ENCODE data around the gene COMMD4.
A peak's percentile ranks its signal among the peaks of the same experiment; 100 is the strongest.

Gene COMMD4

DNA sequence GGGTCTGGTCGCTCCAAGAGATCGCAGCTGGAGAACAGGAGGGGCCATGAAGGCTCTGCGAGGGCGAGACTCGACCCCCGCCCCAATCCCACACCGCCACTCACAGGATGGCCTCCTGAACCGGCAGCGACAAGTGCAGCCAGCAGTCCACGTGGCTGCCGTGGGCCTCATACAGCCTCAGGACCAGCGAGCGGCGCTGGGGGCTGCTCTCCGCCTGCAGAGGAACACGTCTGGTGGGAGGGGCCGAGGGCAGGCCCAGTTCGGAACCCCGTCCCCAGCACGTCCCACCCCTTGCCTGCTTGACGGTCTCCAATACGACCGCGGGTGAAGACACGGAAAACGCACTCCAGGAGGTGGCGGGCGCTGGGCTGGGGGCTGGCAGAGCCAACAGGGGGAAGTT lies 20.1 kb downstream of the COMMD4 start:
- no peak overlapping the region for H3K4me3 Mint-ChIP-seq
- H3K27me3 Mint-ChIP-seq = no peaks in the 10 kb centered on the region
- H3K27ac Mint-ChIP-seq = no peak overlapping the region
- no peaks in the 10 kb centered on the region for H3K9me3 Mint-ChIP-seq
- H3K4me1 Mint-ChIP-seq (ENCODE audit: low read depth) = peaks cover under 1% of the 10 kb centered on the region
- peaks cover 84% of the 10 kb centered on the region for H3K36me3 Mint-ChIP-seq (ENCODE audit: low read depth)
- intact Hi-C loops (cut with micrococcal nuclease) = no loop called here

DNA sequence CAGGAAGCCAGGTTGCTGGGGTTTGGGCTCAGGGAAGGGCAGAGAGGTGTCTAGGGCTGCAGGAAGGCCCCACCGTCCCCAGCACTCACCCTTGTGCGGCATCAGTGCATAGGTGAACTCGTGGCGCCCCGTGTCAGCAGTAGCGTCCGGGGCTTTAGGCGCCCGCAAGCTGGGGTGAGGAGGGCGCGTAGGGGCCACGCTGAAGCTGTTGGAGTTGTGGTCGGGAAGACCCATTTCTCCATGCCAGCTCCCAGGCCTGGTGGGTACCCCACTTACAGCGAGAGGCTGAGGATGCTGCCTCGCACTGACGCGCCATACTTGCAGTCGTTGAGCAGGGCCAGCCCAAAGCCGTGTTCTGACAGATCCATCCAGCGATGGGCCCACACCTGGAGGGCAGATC lies 20.7 kb downstream of the COMMD4 start:
- Mint-ChIP-seq H3K27me3 (no peaks in the 10 kb centered on the region), H3K27ac (no peak overlapping the region), H3K4me1 (ENCODE audit: low read depth) (no peaks in the 10 kb centered on the region), H3K36me3 (ENCODE audit: low read depth) (peaks cover 89% of the 10 kb centered on the region), H3K9me3 (no peaks in the 10 kb centered on the region), H3K4me3 (no peak overlapping the region)
- intact Hi-C loops (cut with micrococcal nuclease) = no loop called here

DNA sequence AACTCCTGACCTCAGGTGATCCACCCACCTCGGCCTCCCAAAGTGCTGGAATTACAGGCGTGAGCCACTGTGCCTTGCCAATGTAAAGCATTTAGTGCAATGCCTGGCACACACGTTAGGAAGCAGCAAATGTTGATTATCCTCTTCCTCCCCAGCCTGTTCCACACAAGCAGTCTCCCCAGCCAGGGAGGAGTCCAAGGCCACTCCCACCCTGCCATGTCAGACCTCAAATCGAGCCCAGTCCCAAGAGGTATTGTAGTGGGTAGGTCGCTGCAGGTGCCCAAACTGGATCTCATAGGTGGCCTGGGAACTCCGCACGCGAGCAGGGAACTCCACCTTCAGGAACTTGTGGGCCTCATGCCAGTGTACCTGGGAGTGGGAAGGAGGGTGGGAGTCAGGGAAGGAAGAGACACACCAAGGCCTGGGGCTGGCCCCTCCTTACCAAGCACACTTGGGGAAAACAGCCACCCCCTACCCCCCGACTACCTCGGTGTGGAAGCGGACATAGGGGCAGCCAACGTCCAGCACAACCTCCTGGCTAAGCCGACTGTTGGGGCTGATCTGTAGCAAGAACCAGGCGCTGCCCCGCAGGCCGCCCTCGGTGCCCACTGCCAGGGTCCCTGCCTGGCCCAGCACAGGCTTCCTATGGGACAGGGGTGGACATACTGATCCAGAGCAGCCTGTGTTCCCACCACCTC lies 22.3 kb downstream of the COMMD4 start:
- no peaks in the 10 kb centered on the region for H3K9me3 Mint-ChIP-seq
- H3K27me3 Mint-ChIP-seq = no peaks in the 10 kb centered on the region
- intact Hi-C loops (cut with micrococcal nuclease) = no loop called here
- no peak overlapping the region for H3K27ac Mint-ChIP-seq
- no peaks in the 10 kb centered on the region for H3K4me1 Mint-ChIP-seq (ENCODE audit: low read depth)
- H3K36me3 Mint-ChIP-seq (ENCODE audit: low read depth) = peaks cover 100% of the 10 kb centered on the region
- H3K4me3 Mint-ChIP-seq = no peak overlapping the region

GRCh38 chr15:75358771-75359536 lies 23.1 kb downstream of the COMMD4 start:
- Mint-ChIP-seq H3K27ac (no peak overlapping the region), H3K36me3 (ENCODE audit: low read depth) (peaks cover 100% of the 10 kb centered on the region), H3K27me3 (no peaks in the 10 kb centered on the region), H3K4me1 (ENCODE audit: low read depth) (peaks cover under 1% of the 10 kb centered on the region), H3K4me3 (no peak overlapping the region), H3K9me3 (no peaks in the 10 kb centered on the region)
- intact Hi-C loops (cut with micrococcal nuclease) = no loop called here

DNA sequence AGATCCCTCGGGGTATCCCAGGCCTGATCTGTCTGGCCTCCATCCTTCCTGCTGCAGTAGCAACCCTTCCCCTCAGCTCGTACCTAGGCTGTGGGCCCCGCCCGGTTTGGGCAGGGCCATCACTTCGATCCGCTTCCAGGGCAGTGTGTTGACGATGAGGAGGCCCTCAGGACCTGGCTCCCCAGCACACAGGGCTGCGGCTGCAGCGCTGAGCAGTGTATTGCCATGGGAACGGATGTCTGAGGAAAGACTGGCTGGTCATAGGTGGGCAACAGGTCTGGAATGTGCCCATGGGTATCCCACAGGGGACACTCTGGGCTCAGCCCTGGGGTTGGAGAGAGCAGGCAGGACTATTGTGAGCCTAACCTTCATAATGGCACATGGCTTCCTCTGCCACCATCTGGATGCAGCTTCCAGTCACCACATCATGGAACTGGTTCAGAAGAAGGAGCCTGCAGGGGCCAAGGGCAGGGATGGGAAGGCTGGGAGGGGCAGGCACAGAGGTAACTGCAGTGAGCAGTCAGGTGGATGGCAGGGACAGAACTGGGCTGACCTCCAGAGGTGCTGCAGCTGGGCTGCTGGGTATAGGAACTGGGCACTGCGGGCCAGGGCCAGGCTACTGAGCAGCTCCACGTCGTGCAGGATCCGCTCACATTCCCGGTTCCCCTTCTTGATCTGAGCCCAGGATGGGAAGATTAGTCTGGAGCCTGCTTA lies 23.8 kb downstream of the COMMD4 start:
- H3K27me3 Mint-ChIP-seq = no peaks in the 10 kb centered on the region
- peaks cover 6% of the 10 kb centered on the region for H3K4me1 Mint-ChIP-seq (ENCODE audit: low read depth)
- H3K36me3 Mint-ChIP-seq (ENCODE audit: low read depth) = peaks cover 100% of the 10 kb centered on the region
- H3K4me3 Mint-ChIP-seq = no peak overlapping the region
- intact Hi-C loops (cut with micrococcal nuclease) = no loop called here
- H3K27ac Mint-ChIP-seq = no peak overlapping the region
- no peaks in the 10 kb centered on the region for H3K9me3 Mint-ChIP-seq

GRCh38 chr15:75360391-75360790 lies 24.5 kb downstream of the COMMD4 start:
- intact Hi-C loops (cut with micrococcal nuclease) = no loop called here
- H3K27ac Mint-ChIP-seq = no peak overlapping the region
- H3K4me3 Mint-ChIP-seq = no peak overlapping the region
- no peaks in the 10 kb centered on the region for H3K27me3 Mint-ChIP-seq
- no peaks in the 10 kb centered on the region for H3K9me3 Mint-ChIP-seq
- peaks cover 100% of the 10 kb centered on the region for H3K36me3 Mint-ChIP-seq (ENCODE audit: low read depth)
- H3K4me1 Mint-ChIP-seq (ENCODE audit: low read depth) = peaks cover 6% of the 10 kb centered on the region

GRCh38 chr15:75360856-75361255 lies 25.0 kb downstream of the COMMD4 start:
- no peak overlapping the region for H3K27ac Mint-ChIP-seq
- H3K36me3 Mint-ChIP-seq (ENCODE audit: low read depth) = peaks cover 100% of the 10 kb centered on the region
- no peak overlapping the region for H3K4me3 Mint-ChIP-seq
- no peaks in the 10 kb centered on the region for H3K9me3 Mint-ChIP-seq
- intact Hi-C loops (cut with micrococcal nuclease) = no loop called here
- H3K27me3 Mint-ChIP-seq = no peaks in the 10 kb centered on the region
- H3K4me1 Mint-ChIP-seq (ENCODE audit: low read depth) = peaks cover 6% of the 10 kb centered on the region

GRCh38 chr15:75361361-75361988 lies 25.6 kb downstream of the COMMD4 start:
- no peak overlapping the region for H3K27ac Mint-ChIP-seq
- intact Hi-C loops (cut with micrococcal nuclease) = no loop called here

GRCh38 chr15:75361989-75362641 lies 26.3 kb downstream of the COMMD4 start:
- Mint-ChIP-seq H3K36me3 (ENCODE audit: low read depth) (peaks cover 100% of the 10 kb centered on the region), H3K4me3 (no peak overlapping the region), H3K9me3 (no peaks in the 10 kb centered on the region), H3K27ac (peak overlapping the region; percentile 25), H3K27me3 (no peaks in the 10 kb centered on the region), H3K4me1 (ENCODE audit: low read depth) (peaks cover 6% of the 10 kb centered on the region)
- intact Hi-C loops (cut with micrococcal nuclease) = no loop called here

More at GRCh38 chr15:75361361-75361988, 25.6 kb downstream of the COMMD4 start:
- Mint-ChIP-seq H3K4me3 (no peak overlapping the region), H3K4me1 (ENCODE audit: low read depth) (peaks cover 6% of the 10 kb centered on the region), H3K9me3 (no peaks in the 10 kb centered on the region), H3K36me3 (ENCODE audit: low read depth) (peaks cover 100% of the 10 kb centered on the region), H3K27me3 (no peaks in the 10 kb centered on the region)

DNA sequence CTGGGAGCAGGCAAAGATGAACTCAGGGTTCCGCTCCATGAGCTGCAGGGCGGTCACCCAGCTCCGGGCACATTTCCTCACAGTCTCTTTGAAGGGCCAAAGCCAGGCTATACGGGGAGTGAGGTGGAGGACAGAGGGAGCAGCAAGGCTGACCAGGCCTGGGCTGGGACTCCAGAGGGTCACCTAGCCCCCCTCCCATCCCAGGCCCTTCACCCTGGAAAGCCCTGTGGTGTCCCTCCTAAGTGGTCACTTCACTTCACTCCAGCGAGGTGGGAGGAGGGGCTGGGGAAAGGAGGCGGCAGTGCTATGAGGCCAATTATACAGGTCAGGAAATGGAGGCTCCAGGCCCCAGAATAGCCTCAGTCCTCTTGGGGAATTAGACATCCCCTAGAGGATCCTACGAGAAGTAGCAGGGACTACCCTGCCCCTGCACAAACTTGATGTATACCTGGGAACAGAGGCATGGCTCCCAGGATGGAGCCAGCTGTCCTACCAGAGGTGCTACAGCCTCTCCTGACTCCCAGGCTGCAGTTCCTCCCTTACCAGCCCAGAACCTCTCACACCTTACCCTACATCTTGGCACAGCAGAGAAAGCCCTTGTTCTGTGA lies 26.9 kb downstream of the COMMD4 start:
- peaks cover 100% of the 10 kb centered on the region for H3K36me3 Mint-ChIP-seq (ENCODE audit: low read depth)
- intact Hi-C loops (cut with micrococcal nuclease) = no loop called here
- peak overlapping the region; percentile 25 for H3K27ac Mint-ChIP-seq
- H3K4me1 Mint-ChIP-seq (ENCODE audit: low read depth) = peaks cover 6% of the 10 kb centered on the region
- H3K27me3 Mint-ChIP-seq = no peaks in the 10 kb centered on the region
- no peak overlapping the region for H3K4me3 Mint-ChIP-seq
- no peaks in the 10 kb centered on the region for H3K9me3 Mint-ChIP-seq

GRCh38 chr15:75363786-75364185 lies 27.9 kb downstream of the COMMD4 start:
- no peaks in the 10 kb centered on the region for H3K27me3 Mint-ChIP-seq
- peaks cover 9% of the 10 kb centered on the region for H3K4me1 Mint-ChIP-seq (ENCODE audit: low read depth)
- H3K36me3 Mint-ChIP-seq (ENCODE audit: low read depth) = peaks cover 97% of the 10 kb centered on the region
- H3K9me3 Mint-ChIP-seq = no peaks in the 10 kb centered on the region
- no peak overlapping the region for H3K27ac Mint-ChIP-seq
- H3K4me3 Mint-ChIP-seq = no peak overlapping the region
- intact Hi-C loops (cut with micrococcal nuclease) = no loop called here

GRCh38 chr15:75364881-75365280 lies 29.0 kb downstream of the COMMD4 start:
- Mint-ChIP-seq H3K4me3 (no peak overlapping the region), H3K27me3 (no peaks in the 10 kb centered on the region), H3K9me3 (no peaks in the 10 kb centered on the region), H3K4me1 (ENCODE audit: low read depth) (peaks cover 20% of the 10 kb centered on the region), H3K36me3 (ENCODE audit: low read depth) (peaks cover 97% of the 10 kb centered on the region), H3K27ac (no peak overlapping the region)
- intact Hi-C loops (cut with micrococcal nuclease) = loop anchor here (5.0 kb wide), 1 partner anchor 277 kb away; the partner anchor contains the start of gene IMP3

- peaks cover 95% of the 10 kb centered on the region for H3K36me3 Mint-ChIP-seq (ENCODE audit: low read depth)
- intact Hi-C loops (cut with micrococcal nuclease) = loop anchor here (5.0 kb wide), 1 partner anchor 276 kb away; the partner anchor contains the start of gene IMP3
These were observed 30.3 kb downstream of the COMMD4 start for GRCh38 chr15:75366163-75366562.

More at GRCh38 chr15:75366163-75366562, 30.3 kb downstream of the COMMD4 start:
- no peak overlapping the region for H3K27ac Mint-ChIP-seq
- no peaks in the 10 kb centered on the region for H3K9me3 Mint-ChIP-seq
- no peaks in the 10 kb centered on the region for H3K27me3 Mint-ChIP-seq
- peaks cover 23% of the 10 kb centered on the region for H3K4me1 Mint-ChIP-seq (ENCODE audit: low read depth)
- H3K4me3 Mint-ChIP-seq = no peak overlapping the region
